ENCODE measurements around the gene LSM14B.

The LSM14B gene

GRCh38 chr20:62183426-62184142, 61.3 kb downstream of the LSM14B start:
- no peak for DNase-seq (ENCODE audit: low read depth, low spot score)

All from iPS DF 19.7 (cell line).